Stimulated activated naive B cell treated with anti-CD40 and anti-IgM and Interleukin-4, amounts not matched to agents 10 μg/mL and 1 μg/mL and 100 μg/mL, for 72 hours (primary cell): ENCODE results near the gene IRF6.

Experiments used
- ATAC-seq, 2 donors: fragments of 150-1000 bp; cut with Tn5 transposase; replicated peaks; 2 replicates each; pipeline ENCODE4 v1.10.0; 2021; ENCODE audit warnings: moderate library complexity in 1 of 2
- DNase-seq: peaks from one replicate; pipeline ENCODE4 v3.0.0; 2021
- H3K27ac Mint-ChIP-seq: one replicate; pipeline ENCODE4 v1.8.0; 2022; ENCODE audit warnings: mild to moderate bottlenecking, mixed read lengths
- H3K27me3 Mint-ChIP-seq, 2 donors: one replicate each; pipeline ENCODE4 v1.8.0; 2022; ENCODE audit warnings: mixed read lengths in 2 of 2
- H3K36me3 Mint-ChIP-seq, 2 donors: one replicate each; pipeline ENCODE4 v1.8.0; 2022; ENCODE audit warnings: mixed read lengths in 2 of 2, mild to moderate bottlenecking in 1 of 2
- H3K4me1 Mint-ChIP-seq, 2 donors: one replicate each; pipeline ENCODE4 v1.8.0; 2022; ENCODE audit warnings: mixed read lengths in 2 of 2, mild to moderate bottlenecking in 1 of 2
- H3K4me3 Mint-ChIP-seq, 2 donors: one replicate each; pipeline ENCODE4 v1.8.0; 2022; ENCODE audit warnings: mild to moderate bottlenecking in 2 of 2, mixed read lengths in 2 of 2, moderate library complexity in 1 of 2
- H3K9me3 Mint-ChIP-seq, 2 donors: one replicate each; pipeline ENCODE4 v1.8.0; 2022; ENCODE audit warnings: mixed read lengths in 2 of 2, mild to moderate bottlenecking in 1 of 2

The IRF6 gene

GRCh38 chr1:209736490-209737117, 69.3 kb downstream of the IRF6 start:
- DNase-seq (no peak), ATAC-seq (peak; percentile 55 to 66)
- H3K27ac Mint-ChIP-seq = peak overlapping the region; percentile 28
- no peaks in the 10 kb centered on the region for H3K36me3 Mint-ChIP-seq
- peak overlapping the region in 1 of 2 donors; percentile 61 for H3K4me3 Mint-ChIP-seq
- no peaks in the 10 kb centered on the region for H3K9me3 Mint-ChIP-seq
- H3K27me3 Mint-ChIP-seq = peaks cover 4 to 17% of the 10 kb centered on the region in 2 donors
- peaks cover 28 to 42% of the 10 kb centered on the region in 2 donors for H3K4me1 Mint-ChIP-seq
